H1 (cell line): ENCODE measurements around the gene SERPINA12. TPM values are rescaled to one million over a fixed set of nuclear protein-coding genes. Genes with fewer than 3 reads are reported as not detected.

ENCODE experiments used
- CTCF ChIA-PET: fragments of 300-600 bp; sonication (Branson Sonifier 250); formaldehyde crosslinking; loops from one replicate; lab custom pipeline; 2021; ENCODE audit not compliant: partially characterized antibody; lab: Charles Lee
- POLR2A ChIA-PET: fragments of 300-600 bp; sonication (Branson Sonifier 250); formaldehyde crosslinking; loops from one replicate; lab custom pipeline; 2021; ENCODE audit warnings: inconsistent platforms; ENCODE audit not compliant: partially characterized antibody; lab: Charles Lee
- DNase-seq, 2 experiments: peaks; one replicate each; pipeline versions ENCODE4 v3.0.0 to v3.0.0-alpha.2; 2010 to 2022; ENCODE audit warnings: low spot score in 2 of 2, low read depth in 1 of 2, mixed read lengths in 1 of 2
- FAIRE-seq: peaks from 2 replicates; lab custom pipeline; 2011; peaks lifted over from hg19 to GRCh38; lab: Jason Lieb, UNC
- H2AFZ ChIP-seq: 2 replicates; pipeline ENCODE4 v1.8.1; 2012; ENCODE audit warnings: low read length, inconsistent platforms
- H2AK5ac ChIP-seq: 2 replicates; pipeline ENCODE4 v1.6.1; 2013; ENCODE audit warnings: low read depth, low read length
- H2BK120ac ChIP-seq: replicated peaks from 2 replicates; pipeline ENCODE3; 2013; ENCODE audit warnings: low read depth, low read length, inconsistent platforms
- H2BK12ac ChIP-seq: 2 replicates; pipeline ENCODE4 v1.6.1; 2013; ENCODE audit warnings: low read depth, low read length
- H2BK15ac ChIP-seq: 2 replicates; pipeline ENCODE4 v1.6.1; 2013; ENCODE audit warnings: low read length
- H2BK20ac ChIP-seq: 2 replicates; pipeline ENCODE4 v1.6.1; 2013; ENCODE audit warnings: low read length
- H2BK5ac ChIP-seq: 2 replicates; pipeline ENCODE4 v1.6.1; 2013; ENCODE audit warnings: low read depth, low read length
- H3K14ac ChIP-seq: 2 replicates; pipeline ENCODE4 v1.6.1; 2013; ENCODE audit warnings: inconsistent platforms; ENCODE audit not compliant: insufficient read length
- H3K18ac ChIP-seq: 2 replicates; pipeline ENCODE4 v1.6.1; 2013; ENCODE audit warnings: low read length; ENCODE audit errors: extremely low read depth
- H3K23ac ChIP-seq: 2 replicates; pipeline ENCODE4 v1.6.1; 2013; ENCODE audit warnings: inconsistent platforms; ENCODE audit not compliant: insufficient read length
- H3K23me2 ChIP-seq: 2 replicates; pipeline ENCODE4 v1.6.1; 2013; ENCODE audit warnings: low read depth, low read length
- H3K27ac ChIP-seq: 2 replicates; pipeline ENCODE4 v1.6.1; 2011; ENCODE audit warnings: low read depth, low read length, inconsistent platforms
- H3K27me3 ChIP-seq, 4 experiments: replicated peaks in 1 of 4; 1 replicate in 1 of 4; 2 replicates in 3 of 4; pipeline versions ENCODE4 v1.6.1 to v1.8.1; 2011 to 2013; ENCODE audit warnings: low read length in 3 of 4, mild to moderate bottlenecking in 3 of 4, inconsistent platforms in 2 of 4, mixed read lengths in 2 of 4, moderate library complexity in 1 of 4; ENCODE audit not compliant: control insufficient read depth in 3 of 4, insufficient read depth in 3 of 4; ENCODE audit errors: extremely low read depth in 1 of 4
- H3K36me3 ChIP-seq, 4 experiments: 2 replicates each; pipeline versions ENCODE4 v1.6.1 to v1.8.1; 2011 to 2013; ENCODE audit warnings: mild to moderate bottlenecking in 4 of 4, low read length in 3 of 4, moderate library complexity in 2 of 4, control low read depth in 1 of 4, inconsistent platforms in 1 of 4; ENCODE audit not compliant: insufficient read depth in 4 of 4, control insufficient read depth in 2 of 4
- H3K4ac ChIP-seq: replicated peaks from 2 replicates; pipeline ENCODE3; 2013; ENCODE audit warnings: low read length, low read depth, mixed read lengths, inconsistent platforms; ENCODE audit not compliant: insufficient read length
- H3K4me1 ChIP-seq, 4 experiments: replicated peaks in 1 of 4; 1 replicate in 1 of 4; 2 replicates in 3 of 4; pipeline versions ENCODE4 v1.6.1 to v1.8.1; 2011 to 2013; ENCODE audit warnings: low read length in 3 of 4, inconsistent platforms in 2 of 4, mixed read lengths in 1 of 4; ENCODE audit not compliant: insufficient read depth in 4 of 4, control insufficient read depth in 3 of 4
- H3K4me2 ChIP-seq, 2 experiments: 2 replicates each; pipeline versions ENCODE4 v1.6.1 to v1.8.1; 2011 to 2013; ENCODE audit warnings: low read depth in 2 of 2, low read length in 2 of 2, control low read depth in 1 of 2, inconsistent platforms in 1 of 2, mild to moderate bottlenecking in 1 of 2; ENCODE audit not compliant: insufficient read depth in 1 of 2
- H3K4me3 ChIP-seq, 4 experiments: fragments of 200-600, 300-600 bp in 1 of 4; sonication (generic), shearing (Covaris generic), sonication (Bioruptor Twin) in 1 of 4; 2 replicates each; pipeline versions ENCODE4 v1.5.1 to v1.8.1; 2011 to 2016; ENCODE audit warnings: low read length in 4 of 4, low read depth in 3 of 4, control low read depth in 2 of 4, inconsistent platforms in 2 of 4, mild to moderate bottlenecking in 2 of 4, mixed read lengths in 1 of 4, moderate library complexity in 1 of 4; ENCODE audit not compliant: insufficient read depth in 2 of 4; ENCODE audit errors: extremely low read depth in 1 of 4
- H3K56ac ChIP-seq: replicated peaks from 2 replicates; pipeline ENCODE3; 2013; ENCODE audit warnings: low read depth, mild to moderate bottlenecking, mixed read lengths, low read length, inconsistent platforms; ENCODE audit not compliant: insufficient read length
- H3K79me1 ChIP-seq: 2 replicates; pipeline ENCODE4 v1.6.1; 2013; ENCODE audit warnings: low read depth, low read length, control low read depth
- H3K79me2 ChIP-seq, 2 experiments: 2 replicates each; pipeline versions ENCODE4 v1.6.1 to v1.8.1; 2012 to 2013; ENCODE audit warnings: low read length in 2 of 2, mild to moderate bottlenecking in 2 of 2, inconsistent platforms in 1 of 2; ENCODE audit not compliant: insufficient read depth in 2 of 2, control insufficient read depth in 1 of 2
- H3K9ac ChIP-seq, 4 experiments: replicated peaks in 1 of 4; 1 replicate in 1 of 4; 2 replicates in 3 of 4; pipeline versions ENCODE4 v1.6.1 to v1.8.1; 2011 to 2013; ENCODE audit warnings: low read depth in 3 of 4, low read length in 3 of 4, control low read depth in 2 of 4, mild to moderate bottlenecking in 2 of 4, moderate library complexity in 2 of 4, inconsistent platforms in 1 of 4; ENCODE audit errors: extremely low read depth in 1 of 4
- H3K9me3 ChIP-seq, 2 experiments: 2 replicates each; pipeline versions ENCODE4 v1.6.1 to v1.8.1; 2012 to 2013; ENCODE audit warnings: mild to moderate bottlenecking in 2 of 2, moderate library complexity in 2 of 2, control low read depth in 1 of 2, inconsistent platforms in 1 of 2, low read depth in 1 of 2, low read length in 1 of 2, mixed read lengths in 1 of 2; ENCODE audit not compliant: insufficient read depth in 2 of 2
- H4K20me1 ChIP-seq, 2 experiments: replicated peaks in 1 of 2; 2 replicates each; pipeline versions ENCODE3 to v1.8.1; 2011 to 2013; ENCODE audit warnings: inconsistent platforms in 2 of 2, low read length in 2 of 2, mild to moderate bottlenecking in 1 of 2; ENCODE audit not compliant: insufficient read depth in 2 of 2, control insufficient read depth in 1 of 2
- H4K5ac ChIP-seq: 2 replicates; pipeline ENCODE4 v1.6.1; 2013; ENCODE audit warnings: low read length, low read depth, mixed read lengths, inconsistent platforms; ENCODE audit not compliant: insufficient read length
- H4K8ac ChIP-seq: 2 replicates; pipeline ENCODE4 v1.8.0; 2013; ENCODE audit warnings: mild to moderate bottlenecking, moderate library complexity, low read length, inconsistent platforms; ENCODE audit not compliant: insufficient read depth; ENCODE audit errors: extremely low read depth
- H4K91ac ChIP-seq: replicated peaks from 2 replicates; pipeline ENCODE3; 2013; ENCODE audit warnings: low read length, mixed read lengths, inconsistent platforms; ENCODE audit not compliant: insufficient read length
- ASH2L ChIP-seq: fragments of 200-600, 300-600 bp; sonication (generic); IDR thresholded peaks from one replicate; pipeline ENCODE4 v1.7.1; 2017; ENCODE audit warnings: low read length
- BACH1 ChIP-seq: IDR thresholded peaks from 2 replicates; pipeline ENCODE4 v1.6.1; 2012; ENCODE audit warnings: low read length, improper control_type of control experiment
- CBX5 ChIP-seq: fragments of 300-800, 300-1000 bp; sonication (generic); IDR thresholded peaks from 2 replicates; pipeline ENCODE4 v1.7.1; 2016; ENCODE audit warnings: antibody characterized with exemption, low read length, low read depth
- EGR1 ChIP-seq: IDR thresholded peaks from 2 replicates; pipeline ENCODE4 v1.6.1; 2011; ENCODE audit warnings: low read depth, low read length, borderline replicate concordance
- JUN ChIP-seq: IDR thresholded peaks from 2 replicates; pipeline ENCODE4 v1.6.1; 2011; ENCODE audit warnings: low read depth, mild to moderate bottlenecking, improper control_type of control experiment, low read length
- RFX5 ChIP-seq: IDR thresholded peaks from 2 replicates; pipeline ENCODE4 v1.6.1; 2011; ENCODE audit warnings: low read depth, low read length, improper control_type of control experiment, borderline replicate concordance
- SP1 ChIP-seq: IDR thresholded peaks from 2 replicates; pipeline ENCODE4 v1.6.1; 2011; ENCODE audit warnings: low read depth, low read length
- TAF7 ChIP-seq: optimal IDR thresholded peaks from 2 replicates; pipeline ENCODE3; 2011; ENCODE audit warnings: low read depth, mild to moderate bottlenecking, inconsistent platforms, low read length, moderate library complexity, borderline replicate concordance
- TBP ChIP-seq: IDR thresholded peaks from 2 replicates; pipeline ENCODE4 v1.6.1; 2011; ENCODE audit warnings: low read depth, low read length, improper control_type of control experiment
- YY1 ChIP-seq: IDR thresholded peaks from 2 replicates; pipeline ENCODE4 v1.6.1; 2011; ENCODE audit warnings: low read depth, mild to moderate bottlenecking, low read length
- WGBS, 2 experiments: shearing (Covaris generic) in 1 of 2; methylation state at CpG; one replicate each; pipeline versions ENCODE4 v1.1.6 to v1.1.7; 2013 to 2015; ENCODE audit warnings: low lambda C conversion rate in 2 of 2, mixed read lengths in 2 of 2, inconsistent platforms in 1 of 2, low coverage in 1 of 2, missing lambda C conversion rate in 1 of 2; ENCODE audit not compliant: insufficient replicate concordance in 2 of 2, insufficient coverage in 1 of 2, insufficient read length in 1 of 2; ENCODE audit errors: extremely low coverage in 1 of 2, missing lambda C conversion rate in 1 of 2; 5-methylcytosine and 5-hydroxymethylcytosine counted together
- polyA plus RNA-seq, 7 experiments: library from polyadenylated mRNA; depleted of rRNA in 3 of 7; stranded (reverse) in 5 of 7; unstranded in 2 of 7; fragments of >200 nt in 5 of 7; fragments of 200-250 nt in 2 of 7; gene quantifications; 1 replicate in 5 of 7; 2 replicates in 1 of 7; 4 replicates in 1 of 7; pipeline versions ENCODE4 v1.2.1 to v1.2.3, GENCODE V29; 2011 to 2013; ENCODE audit warnings: missing spikeins in 2 of 7, mixed read lengths in 2 of 7
- total RNA-seq: library from RNA; stranded (reverse); fragmentation: NEBNext Ultra II Directional; extraction: Animal tissue kit (Norgen Biotek cat#: 25700); gene quantifications from 2 replicates; pipeline ENCODE4 v1.2.1, GENCODE V29; 2021

SERPINA12 gene
- total and polyA plus RNA-seq, 2 of the 8 experiments (the other 6 are each of a cell fraction or from before 2014, with no cell fraction given): not detected

- no peak overlapping the region for H3K23ac ChIP-seq
- H3K4ac ChIP-seq: no peak overlapping the region
- H3K79me1 ChIP-seq: no peaks in the 10 kb centered on the region
- H3K4me3 ChIP-seq: no peak overlapping the region
- H2BK12ac ChIP-seq: peak overlapping the region; percentile 50; the same call in 1 of the 2 replicates
- no peaks in the 10 kb centered on the region for H3K36me3 ChIP-seq
- ChIA-PET POLR2A (no interaction called here), CTCF (interaction anchor here (0.6 to 3.1 kb wide), 5 partner anchors 14 to 192 kb away, joined by 3 to 15 read pairs (median 4); no protein-coding TSS in a partner anchor)
- no peaks in the 10 kb centered on the region for H3K27me3 ChIP-seq
- TF ChIP-seq YY1 (no peak), BACH1 (no peak), CBX5 (no peak), TAF7 (no peak), RFX5 (no peak), TBP (no peak), ASH2L (no peak), SP1 (no peak), JUN (no peak), EGR1 (no peak)
- FAIRE-seq (no peak), DNase-seq (no peak)
- no peak overlapping the region for H4K5ac ChIP-seq
- no peak overlapping the region for H4K8ac ChIP-seq
- H4K20me1 ChIP-seq: no peaks in the 10 kb centered on the region
- WGBS, 2 experiments: 87% methylated on average over 15 of the region's 15 CpGs; no CpG with 5 or more reads in 1 of the 2 experiments
- peak overlapping the region; percentile 19; the same call in 1 of the 2 replicates for H2BK15ac ChIP-seq
- no peak overlapping the region for H2BK120ac ChIP-seq
- H3K4me2 ChIP-seq: no peak overlapping the region; a peak in 1 of 4 replicates
- peaks cover 0 to 9% (median 7%) of the 10 kb centered on the region in 4 experiments for H3K4me1 ChIP-seq
- no peak overlapping the region for H3K9ac ChIP-seq
- no peak overlapping the region for H2AFZ ChIP-seq
- H2BK20ac ChIP-seq: no peak overlapping the region
- H3K79me2 ChIP-seq: no peaks in the 10 kb centered on the region
- H3K9me3 ChIP-seq: no peaks in the 10 kb centered on the region
- H2AK5ac ChIP-seq: no peak overlapping the region
- H3K27ac ChIP-seq: no peak overlapping the region
- no peak overlapping the region for H3K56ac ChIP-seq
- H2BK5ac ChIP-seq: no peak overlapping the region
- no peak overlapping the region for H4K91ac ChIP-seq
- no peak overlapping the region for H3K14ac ChIP-seq
- no peaks in the 10 kb centered on the region for H3K23me2 ChIP-seq
- no peak overlapping the region for H3K18ac ChIP-seq
These were observed 36.0 kb upstream of the SERPINA12 start for GRCh38 chr14:94545131-94545841.
